Mucosa of descending colon (tissue), 3 donors: ENCODE measurements around the gene MEIS2. TPM values are rescaled to one million over a fixed set of nuclear protein-coding genes. Genes with fewer than 3 reads are reported as not detected.

Source experiments
- ATAC-seq: fragments of 200-7000 bp; cut with Tn5 transposase; one replicate; pipeline ENCODE4 v1.9.1; 2020; ENCODE audit warnings: mild to moderate bottlenecking, moderate library complexity
- DNase-seq, 3 donors: peaks; one replicate each; pipeline ENCODE4 v3.0.0-alpha.2; 2020
- H3K36me3 ChIP-seq: fragments of 200-600 bp; one replicate; pipeline ENCODE4 v1.8.0; 2021; ENCODE audit warnings: low read depth, mild to moderate bottlenecking
- H3K4me1 ChIP-seq: fragments of 200-600 bp; one replicate; pipeline ENCODE4 v1.8.0; 2021; ENCODE audit warnings: low read depth, mild to moderate bottlenecking
- H3K4me3 ChIP-seq: fragments of 200-600 bp; one replicate; pipeline ENCODE4 v1.8.0; 2021; ENCODE audit warnings: mild to moderate bottlenecking
- H3K9me3 ChIP-seq: fragments of 200-600 bp; one replicate; pipeline ENCODE4 v1.8.0; 2021; ENCODE audit warnings: mild to moderate bottlenecking
- intact Hi-C, 2 donors: fragments of 100-400 bp; cut with DNase I in 1 of 2; cut with micrococcal nuclease in 1 of 2; formaldehyde crosslinking; loops; one replicate each; pipeline versions ENCODE4 v1.11.0 to v1.11.1; 2022; cut with DNase I, micrococcal nuclease
- total RNA-seq, 3 donors: library from RNA; stranded (reverse); fragmentation: NEBNext Ultra II Directional in 2 of 3; extraction: Animal tissue kit (Norgen Biotek cat#: 25700) in 2 of 3; gene quantifications; one replicate each; pipeline versions ENCODE4 v1.2.1 to v1.2.4, GENCODE V29; 2021 to 2023
- TF ChIP-seq, protein P1 (sequence below): fragments of 200-600 bp; IDR thresholded peaks from one replicate; pipeline ENCODE4 v1.8.0; 2022; ENCODE audit warnings: antibody characterized with exemption, mild to moderate bottlenecking
- donor health status: DM: no; HTN: no; CAD: no; lungs with moderate emphysema.
- donor health status: DM: no; HTN: no; CAD: no.
- donor health status: DM: no; HTN: yes; CAD: no.

The MEIS2 gene
- total RNA-seq, 3 donors from 2014 or later = 3.8 to 93.3 (median 8.9) TPM

DNA sequence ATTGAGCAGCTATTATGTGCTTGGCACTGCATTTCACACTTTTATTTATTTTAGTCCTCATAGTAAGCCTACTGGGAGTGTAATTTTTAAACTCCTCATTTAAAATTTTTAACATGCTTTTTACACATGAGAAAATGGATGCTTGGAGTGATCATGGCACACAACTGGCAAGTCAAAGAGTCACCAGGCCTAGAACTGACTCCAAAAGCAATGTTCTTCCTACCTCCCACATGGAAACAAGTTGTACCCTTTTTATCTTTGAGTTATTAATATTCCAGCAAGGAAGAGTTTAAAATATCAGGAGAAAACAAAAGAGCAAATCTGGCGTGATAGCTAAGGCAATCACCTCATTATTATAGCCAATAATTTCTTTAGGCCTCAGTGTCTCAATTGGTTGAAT, 100.6 kb downstream of the MEIS2 start:
- DNase-seq (no peak), ATAC-seq (no peak)
- TF ChIP-seq, protein P1, sequence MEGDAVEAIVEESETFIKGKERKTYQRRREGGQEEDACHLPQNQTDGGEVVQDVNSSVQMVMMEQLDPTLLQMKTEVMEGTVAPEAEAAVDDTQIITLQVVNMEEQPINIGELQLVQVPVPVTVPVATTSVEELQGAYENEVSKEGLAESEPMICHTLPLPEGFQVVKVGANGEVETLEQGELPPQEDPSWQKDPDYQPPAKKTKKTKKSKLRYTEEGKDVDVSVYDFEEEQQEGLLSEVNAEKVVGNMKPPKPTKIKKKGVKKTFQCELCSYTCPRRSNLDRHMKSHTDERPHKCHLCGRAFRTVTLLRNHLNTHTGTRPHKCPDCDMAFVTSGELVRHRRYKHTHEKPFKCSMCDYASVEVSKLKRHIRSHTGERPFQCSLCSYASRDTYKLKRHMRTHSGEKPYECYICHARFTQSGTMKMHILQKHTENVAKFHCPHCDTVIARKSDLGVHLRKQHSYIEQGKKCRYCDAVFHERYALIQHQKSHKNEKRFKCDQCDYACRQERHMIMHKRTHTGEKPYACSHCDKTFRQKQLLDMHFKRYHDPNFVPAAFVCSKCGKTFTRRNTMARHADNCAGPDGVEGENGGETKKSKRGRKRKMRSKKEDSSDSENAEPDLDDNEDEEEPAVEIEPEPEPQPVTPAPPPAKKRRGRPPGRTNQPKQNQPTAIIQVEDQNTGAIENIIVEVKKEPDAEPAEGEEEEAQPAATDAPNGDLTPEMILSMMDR = no peak
- intact Hi-C loops = no loop called here
- H3K36me3 ChIP-seq = no peaks in the 10 kb centered on the region
- H3K9me3 ChIP-seq = no peaks in the 10 kb centered on the region
- no peaks in the 10 kb centered on the region for H3K4me1 ChIP-seq
- no peak overlapping the region for H3K4me3 ChIP-seq

DNA sequence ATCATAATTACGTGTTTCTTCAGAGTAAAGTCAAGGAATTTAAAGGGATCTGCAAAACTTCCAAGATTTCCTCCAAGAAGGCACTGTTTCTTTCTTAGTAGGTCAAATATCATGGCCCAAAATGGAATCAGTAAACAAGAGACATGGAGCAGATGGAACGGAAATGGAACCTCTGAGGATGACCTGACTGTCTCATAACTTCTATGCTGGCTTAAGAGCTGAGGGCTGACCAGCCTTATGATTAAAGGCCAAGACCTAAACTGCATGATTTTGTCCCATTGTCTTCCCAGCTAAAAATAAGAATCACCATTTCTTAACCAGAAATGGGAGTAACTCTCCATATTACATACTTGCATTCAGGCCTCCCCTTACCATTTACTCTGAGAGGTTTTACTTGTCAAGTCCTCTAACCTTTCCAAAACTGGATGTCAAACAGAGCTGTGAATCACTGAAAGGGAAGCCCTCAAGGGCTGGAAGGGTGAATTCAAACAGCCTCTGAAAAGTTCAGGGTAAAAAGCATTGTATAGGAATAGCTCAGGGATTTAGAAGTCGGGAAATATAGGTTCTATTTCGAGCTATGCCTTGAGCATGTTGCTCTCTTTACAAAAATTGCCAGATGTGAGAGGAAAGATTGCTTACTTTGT, 103.7 kb downstream of the MEIS2 start:
- no peaks in the 10 kb centered on the region for H3K4me1 ChIP-seq
- ATAC-seq (no peak), DNase-seq (no peak)
- intact Hi-C loops = no loop called here
- H3K9me3 ChIP-seq = no peaks in the 10 kb centered on the region
- no peak overlapping the region for H3K4me3 ChIP-seq
- H3K36me3 ChIP-seq = no peaks in the 10 kb centered on the region
- TF ChIP-seq, protein P1 = no peak

DNA sequence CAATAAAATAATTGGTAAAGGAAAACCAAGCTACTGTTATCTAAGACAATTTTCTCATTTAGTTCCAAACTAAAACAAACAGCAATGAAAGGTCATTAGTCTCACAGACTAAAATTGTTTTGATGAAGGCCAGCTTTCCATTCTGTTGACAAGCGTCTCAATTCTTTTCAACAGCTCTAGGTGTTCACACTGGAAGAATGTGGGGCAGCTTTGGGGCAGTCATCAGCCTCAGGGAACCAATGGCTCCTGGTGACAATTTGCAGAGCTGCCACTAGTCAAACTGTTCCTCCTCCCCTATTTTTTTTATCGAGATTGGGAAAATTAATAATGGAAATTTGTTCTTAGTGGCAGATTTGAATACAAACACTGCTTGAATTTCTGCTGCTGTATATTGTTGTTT, 104.2 kb downstream of the MEIS2 start:
- no peaks in the 10 kb centered on the region for H3K4me1 ChIP-seq
- intact Hi-C loops = no loop called here
- DNase-seq = no peak
- TF ChIP-seq, protein P1 = no peak
- H3K4me3 ChIP-seq = no peak overlapping the region
- no peaks in the 10 kb centered on the region for H3K36me3 ChIP-seq
- no peaks in the 10 kb centered on the region for H3K9me3 ChIP-seq
- no peak for ATAC-seq

DNA sequence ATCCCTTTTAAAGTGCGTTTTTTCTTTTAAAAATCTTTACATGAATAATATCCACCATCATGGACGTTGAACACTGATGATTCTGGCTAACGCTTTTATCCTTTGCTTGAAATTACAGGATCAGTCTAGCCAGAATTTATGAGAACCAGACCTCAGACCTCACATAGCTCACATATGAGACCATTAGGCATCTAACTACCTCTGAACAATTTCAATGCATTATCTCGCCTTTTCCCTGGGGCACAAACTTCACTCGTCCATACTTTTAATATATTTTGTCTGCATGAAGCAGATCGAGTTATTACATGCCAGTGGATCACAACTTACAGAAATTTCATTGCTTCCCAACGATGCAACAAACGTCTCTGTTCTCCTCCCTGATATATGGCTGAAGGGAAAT, 105.6 kb downstream of the MEIS2 start:
- Histone ChIP-seq H3K4me3 (no peak overlapping the region), H3K9me3 (no peaks in the 10 kb centered on the region), H3K4me1 (no peaks in the 10 kb centered on the region), H3K36me3 (no peaks in the 10 kb centered on the region)
- TF ChIP-seq, protein P1 = no peak
- DNase-seq (no peak), ATAC-seq (no peak)
- intact Hi-C loops = no loop called here

DNA sequence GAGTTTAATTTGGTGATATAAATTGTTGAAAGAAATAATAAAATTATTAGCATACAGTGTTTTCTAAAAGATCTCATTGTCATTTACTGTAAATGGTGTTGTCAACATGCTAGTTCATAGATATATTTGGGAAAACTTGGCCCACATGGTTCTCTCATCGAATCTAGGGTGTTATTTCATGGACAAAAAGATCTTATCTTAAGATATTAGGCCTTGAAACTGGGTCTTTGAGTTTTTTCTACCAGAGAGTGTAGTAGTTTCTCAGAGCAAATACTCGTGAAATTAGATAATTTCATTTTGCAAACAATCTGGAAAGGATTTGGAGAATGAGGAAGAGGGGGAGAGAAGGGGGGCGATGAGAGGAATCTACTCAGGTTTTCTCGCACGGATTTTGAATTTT, 107.9 kb downstream of the MEIS2 start:
- DNase-seq = no peak
- TF ChIP-seq, protein P1 = no peak
- H3K4me1 ChIP-seq = no peaks in the 10 kb centered on the region

DNA sequence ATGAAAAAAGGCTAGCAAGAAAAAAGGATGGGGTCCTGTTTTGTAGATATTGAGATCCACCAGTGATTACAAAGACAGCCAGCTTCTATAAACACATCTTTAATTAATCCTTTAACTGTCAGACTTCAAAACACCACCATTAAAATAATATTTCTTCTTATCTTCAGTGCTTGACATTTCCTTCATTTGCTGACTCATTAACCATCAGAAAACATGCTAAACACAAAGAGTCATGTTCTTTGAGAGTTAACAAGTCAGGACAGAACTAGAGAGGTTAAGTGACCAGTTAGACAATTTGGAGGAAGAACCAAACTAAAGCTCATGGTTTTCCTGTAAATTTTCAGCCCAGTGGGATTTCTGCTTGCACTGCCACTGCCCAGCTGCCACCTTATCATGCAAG, 111.4 kb downstream of the MEIS2 start:
- Histone ChIP-seq H3K4me3 (no peak overlapping the region), H3K36me3 (no peaks in the 10 kb centered on the region), H3K4me1 (no peaks in the 10 kb centered on the region), H3K9me3 (peaks cover 5% of the 10 kb centered on the region)
- ATAC-seq = no peak
- DNase-seq = no peak
- intact Hi-C loops = no loop called here
- TF ChIP-seq, protein P1 = no peak

More for the DNA sequence above, 107.9 kb downstream of the MEIS2 start:
- intact Hi-C loops = no loop called here
- H3K4me3 ChIP-seq = no peak overlapping the region
- ATAC-seq = no peak
- H3K36me3 ChIP-seq = no peaks in the 10 kb centered on the region
- no peaks in the 10 kb centered on the region for H3K9me3 ChIP-seq
